NCI-H82 treated with DMSO at 0.1 percent for 48 hours (cell line): ENCODE results near the gene MOB3B.

Experiments
- DNase-seq: peaks from one replicate; lab custom pipeline; 2025; ENCODE audit not compliant: unreplicated experiment; lab: John Stamatoyannopoulos, UW

Gene MOB3B

DNA sequence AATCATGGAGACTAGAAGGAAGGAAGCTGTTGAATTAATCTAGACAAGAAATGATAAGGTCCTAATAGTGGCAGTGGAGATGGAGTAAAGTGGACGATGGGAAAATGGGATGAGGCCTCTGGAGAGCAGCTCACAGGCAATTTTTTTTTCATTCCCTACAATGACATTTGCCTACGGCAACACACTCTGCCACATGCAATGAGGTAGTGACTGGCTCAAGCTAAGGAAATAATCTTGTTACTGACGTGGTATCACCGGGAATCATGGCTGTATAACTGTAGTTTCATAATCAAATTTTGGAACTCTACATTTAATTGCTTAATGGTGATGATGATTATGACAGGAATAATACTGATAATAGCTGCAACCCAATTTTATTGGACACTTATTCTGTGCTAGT, 12.1 kb upstream of the MOB3B start:
- DNase-seq = no peak

- no peak for DNase-seq
These were observed 10.9 kb upstream of the MOB3B start for GRCh38 chr9:27540502-27540901.

DNA sequence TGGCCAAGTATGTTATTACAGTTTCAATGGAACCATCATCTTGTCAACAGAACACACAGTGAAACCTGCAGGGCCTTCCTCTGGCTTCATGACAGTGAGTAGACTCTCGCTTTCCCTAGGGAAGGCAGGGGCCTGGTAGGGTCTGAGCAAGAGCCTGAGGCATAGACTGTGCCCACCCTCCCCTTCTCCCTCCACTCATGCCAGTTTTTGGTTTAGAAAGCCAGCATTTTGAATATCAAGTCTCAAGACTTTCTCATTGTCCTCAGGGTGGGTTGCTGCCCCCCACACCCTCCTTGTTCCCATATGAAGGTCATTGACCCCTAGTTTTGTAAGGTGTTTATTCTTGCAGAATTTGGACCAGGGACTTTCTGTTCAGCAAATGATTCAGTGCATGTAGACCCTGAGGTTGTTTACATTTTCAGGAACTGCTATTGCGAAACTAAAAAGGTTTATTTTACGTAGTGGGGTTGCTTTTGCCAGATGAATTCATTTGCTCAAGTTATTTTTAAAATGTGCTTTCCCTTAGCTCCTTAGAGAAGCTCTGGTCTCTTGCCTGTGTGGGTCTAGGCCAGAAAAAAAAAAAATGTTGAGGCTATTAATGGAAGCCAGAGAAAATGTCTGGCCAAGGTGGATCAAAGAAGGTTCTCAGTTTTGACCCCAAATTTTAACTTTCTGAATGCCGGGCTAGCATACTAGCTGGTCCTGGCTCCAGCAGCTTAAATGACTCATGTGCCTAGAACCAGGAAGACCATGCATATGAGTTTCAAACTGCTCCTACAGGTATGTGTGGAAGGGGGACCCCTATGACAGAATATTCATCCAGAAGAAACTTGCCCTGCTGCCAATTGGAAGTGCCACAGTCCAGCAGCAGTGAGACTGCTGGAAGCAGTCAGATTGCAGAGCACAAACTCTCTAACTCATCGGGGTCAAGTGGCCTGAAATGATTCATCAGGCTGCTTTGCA, 10.1 kb upstream of the MOB3B start:
- DNase-seq = no peak

DNA sequence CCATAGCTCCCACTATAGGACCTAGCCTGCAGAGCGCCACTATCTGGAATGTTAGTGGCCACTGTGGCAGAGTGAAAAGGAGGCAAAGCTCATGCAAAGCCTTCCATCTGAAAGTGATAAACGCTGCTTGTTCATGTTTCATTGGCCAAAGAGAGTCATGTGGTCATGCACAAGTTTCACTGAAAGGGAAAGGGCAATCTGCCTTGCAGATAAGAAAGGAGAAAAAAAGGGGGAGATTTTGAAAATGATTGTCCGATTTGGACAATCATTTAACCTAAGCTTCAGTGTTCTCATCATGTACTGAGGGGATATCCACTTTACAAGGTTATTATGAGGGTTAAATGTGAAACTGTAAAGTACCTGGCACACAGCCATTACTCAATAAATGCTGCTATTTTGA, 9.0 kb upstream of the MOB3B start:
- DNase-seq = no peak

GRCh38 chr9:27537756-27538155, 8.1 kb upstream of the MOB3B start:
- DNase-seq = no peak

DNA sequence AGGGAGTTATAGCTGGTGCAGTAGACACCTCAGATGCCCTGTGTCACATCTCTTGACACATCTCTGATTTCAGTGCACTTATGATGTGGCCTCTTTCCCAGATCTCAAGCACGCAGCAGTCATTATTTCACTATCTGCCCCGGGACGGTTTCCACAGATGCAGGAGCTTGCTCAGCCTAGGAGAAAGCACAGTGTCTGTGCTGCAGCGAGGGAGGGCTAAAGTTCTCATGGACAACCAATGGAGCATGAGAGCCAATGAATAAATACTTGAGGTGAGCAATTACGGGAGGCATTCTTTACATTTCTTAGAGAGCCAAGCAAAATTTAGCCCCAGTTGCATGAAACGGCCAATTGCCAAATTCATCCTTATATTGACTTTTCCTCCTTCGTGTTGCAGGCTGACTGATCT, 7.4 kb upstream of the MOB3B start:
- no peak for DNase-seq

- no peak for DNase-seq
These were observed 6.6 kb upstream of the MOB3B start for GRCh38 chr9:27536168-27536567.

DNA sequence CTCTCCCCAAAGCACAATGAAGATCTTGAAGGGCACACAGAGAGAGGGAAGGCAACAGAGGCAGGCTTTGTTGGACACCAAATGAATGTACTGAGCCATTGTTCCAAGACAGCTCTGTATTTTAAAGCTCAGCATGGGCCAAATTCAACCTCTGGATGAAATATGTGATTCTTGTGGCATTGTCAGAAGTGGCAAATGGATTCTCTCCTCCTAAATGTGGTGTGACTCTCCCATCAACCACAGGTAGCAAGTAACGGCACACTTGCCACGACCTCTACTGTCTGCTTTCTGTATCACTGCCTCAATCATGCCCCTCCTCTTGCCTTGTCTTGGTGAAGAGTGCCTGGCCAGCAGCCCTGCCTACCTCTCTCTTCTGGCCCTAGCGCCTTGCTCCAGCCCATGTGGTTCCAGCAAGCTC, 6.1 kb upstream of the MOB3B start:
- no peak for DNase-seq

- no peak for DNase-seq
These were observed 5.1 kb upstream of the MOB3B start for GRCh38 chr9:27534658-27535209.

DNA sequence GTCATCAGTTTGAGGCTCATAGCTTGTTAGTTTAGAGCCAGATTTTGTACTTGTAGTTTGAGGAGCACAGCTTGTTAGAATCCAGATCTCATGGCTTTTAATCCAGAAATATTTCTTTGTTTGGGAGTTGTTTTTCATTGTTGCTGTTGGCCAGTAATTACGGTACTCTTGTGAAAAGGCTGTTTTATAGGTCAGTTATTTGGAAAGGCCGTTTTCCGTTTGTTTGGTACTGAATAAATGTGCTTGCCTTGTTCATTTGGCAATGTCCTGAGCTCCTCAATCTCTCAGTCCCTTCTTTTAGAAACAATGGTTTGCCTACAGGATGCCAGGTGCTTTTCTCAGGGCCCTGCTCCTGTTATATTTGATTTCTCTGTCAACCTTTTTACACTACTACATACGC, 4.5 kb upstream of the MOB3B start:
- no peak for DNase-seq

DNA sequence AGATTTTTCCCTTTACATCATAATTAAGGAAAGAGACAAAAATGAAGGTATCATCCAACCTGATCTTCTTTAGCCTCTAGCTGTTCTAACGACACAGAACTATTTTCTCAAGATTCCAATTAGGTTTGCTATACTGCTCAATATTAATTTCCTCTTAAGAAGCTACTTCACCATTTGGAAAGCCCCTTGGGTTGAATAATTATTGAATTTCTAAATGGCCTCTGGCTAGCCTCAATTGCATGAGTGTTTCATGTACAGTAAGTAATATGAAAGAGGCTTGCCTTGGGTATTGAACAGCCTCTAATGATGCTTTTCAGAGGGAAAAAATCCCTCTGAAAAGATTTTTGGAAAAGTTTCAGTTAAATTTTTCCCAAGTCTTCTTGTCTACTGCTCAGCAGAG, 3.7 kb upstream of the MOB3B start:
- DNase-seq = no peak

GRCh38 chr9:27532046-27532445, 2.4 kb upstream of the MOB3B start:
- DNase-seq = no peak

GRCh38 chr9:27530915-27531755, 1.5 kb upstream of the MOB3B start:
- no peak for DNase-seq

GRCh38 chr9:27528886-27529315, 713 bp downstream of the MOB3B start:
- no peak for DNase-seq

DNA sequence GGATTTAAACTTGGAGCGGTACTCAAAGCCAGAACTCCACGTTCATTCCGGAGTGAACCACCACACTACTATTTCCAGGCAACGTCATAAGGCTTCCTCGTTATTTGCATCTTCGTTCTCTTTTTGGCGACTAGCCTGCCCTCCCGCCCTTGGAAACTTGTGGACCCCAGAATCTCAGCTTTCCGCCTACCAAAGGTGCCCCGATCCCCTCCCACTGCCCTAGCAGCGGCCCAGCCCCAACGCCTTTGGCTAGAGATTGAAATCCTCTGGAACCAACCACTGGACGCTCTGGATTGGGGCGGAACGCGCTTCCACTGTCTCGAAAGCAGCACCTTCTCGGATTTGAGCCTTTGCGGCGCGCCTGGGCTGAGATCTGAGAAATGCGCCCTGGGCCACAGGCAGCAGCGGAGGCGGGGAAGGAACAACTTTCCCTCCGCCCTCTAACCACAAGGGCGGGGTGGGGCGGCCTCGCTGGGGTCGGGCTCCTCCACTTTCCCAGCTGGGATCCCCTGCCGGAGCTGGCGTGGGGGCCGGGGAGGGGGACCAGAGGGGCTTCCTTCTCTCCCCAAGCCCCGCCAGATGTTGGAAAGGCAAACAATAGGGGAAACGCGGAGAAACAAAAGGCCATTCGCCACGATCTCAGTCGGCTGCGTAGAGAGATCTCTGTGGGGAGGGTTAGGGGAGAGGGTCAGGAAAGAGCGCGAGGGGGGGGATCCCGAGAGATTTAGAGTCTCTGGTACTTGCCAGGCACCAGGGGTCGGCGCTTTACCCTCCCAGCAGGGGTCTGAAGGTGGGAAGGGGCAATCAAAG, 1.3 kb downstream of the MOB3B start:
- no peak for DNase-seq

- DNase-seq = no peak
These were observed 1.9 kb downstream of the MOB3B start for GRCh38 chr9:27527702-27528075.

- no peak for DNase-seq
These were observed 5.4 kb downstream of the MOB3B start, which contains the start of gene IFNK for GRCh38 chr9:27524236-27524635. Gene IFNK (plus strand): TSS chr9:27524290. CDS start chr9:27524337, 47 bp downstream.

- DNase-seq = no peak
These were observed 6.5 kb downstream of the MOB3B start for GRCh38 chr9:27523141-27523540.

GRCh38 chr9:27520986-27521385, 8.6 kb downstream of the MOB3B start:
- DNase-seq = no peak
